Psoas muscle (tissue), 8 donors: ENCODE data around the gene RBP3. TPM values are rescaled to one million over a fixed set of nuclear protein-coding genes. Genes with fewer than 3 reads are reported as not detected.

Experiments
- ATAC-seq, 4 donors: fragments of 200-7000 bp; cut with Tn5 transposase; one replicate each; pipeline ENCODE4 v1.9.1; 2020; ENCODE audit warnings: moderate library complexity in 3 of 4, mild to moderate bottlenecking in 2 of 4
- DNase-seq, 2 donors: peaks; one replicate each; pipeline ENCODE4 v3.0.0-alpha.2; 2020
- H3K27ac ChIP-seq: fragments of 200-600 bp; one replicate; pipeline ENCODE4 v1.8.0; 2022
- H3K27me3 ChIP-seq, 3 donors: fragments of 200-600 bp in 1 of 3; one replicate each; pipeline versions ENCODE4 v1.6.1 to v1.8.0; 2013 to 2022; ENCODE audit warnings: low read length in 2 of 3, mild to moderate bottlenecking in 2 of 3, moderate library complexity in 1 of 3; ENCODE audit not compliant: insufficient read depth in 3 of 3
- H3K36me3 ChIP-seq, 2 donors: fragments of 200-600 bp in 1 of 2; one replicate each; pipeline versions ENCODE4 v1.6.1 to v1.8.0; 2013 to 2022; ENCODE audit warnings: low read depth in 1 of 2, mild to moderate bottlenecking in 1 of 2, moderate library complexity in 1 of 2; ENCODE audit not compliant: insufficient read depth in 1 of 2
- H3K4me1 ChIP-seq: fragments of 200-600 bp; one replicate; pipeline ENCODE4 v1.8.0; 2022
- H3K4me3 ChIP-seq: fragments of 200-600 bp; one replicate; pipeline ENCODE4 v1.8.0; 2022; ENCODE audit warnings: mild to moderate bottlenecking
- H3K9me3 ChIP-seq: fragments of 200-600 bp; one replicate; pipeline ENCODE4 v1.8.0; 2022
- CTCF ChIP-seq: fragments of 200-600 bp; IDR thresholded peaks from one replicate; pipeline ENCODE4 v1.8.0; 2022; ENCODE audit warnings: antibody characterized with exemption
- WGBS, 3 donors: extraction: QIAGEN DNeasy Blood & Tissue Kit; methylation state at CpG; one replicate each; pipeline versions ENCODE4 v1.1.6 to v1.1.7; 2013; 5-methylcytosine and 5-hydroxymethylcytosine counted together
- intact Hi-C, 2 donors: fragments of 100-400 bp; cut with DNase I; formaldehyde crosslinking; loops; one replicate each; pipeline versions ENCODE4 v1.11.0 to v1.14.2; 2022
- polyA plus RNA-seq, 3 donors: library from polyadenylated mRNA; stranded (reverse); fragments of 200-250 nt; gene quantifications; one replicate each; pipeline ENCODE4 v1.2.3, GENCODE V29; 2013
- total RNA-seq, 4 donors: library from RNA; stranded (reverse); fragmentation: NEBNext Ultra II Directional in 2 of 4; extraction: Animal tissue kit (Norgen Biotek cat#: 25700) in 2 of 4; gene quantifications; one replicate each; pipeline versions ENCODE4 v1.2.1 to v1.2.4, GENCODE V29; 2021 to 2023
- donor health status: healthy with polysubstance abuse.
- donor health status: DM: no; HTN: no; CAD: no; lungs with moderate emphysema.
- donor health status: Bipolar disorder and iron deficiency.
- donor health status: healthy.
- donor health status: DM: yes; HTN: yes; CAD: no.
- donor health status: DM: no; HTN: no; CAD: no.
- donor health status: DM: no; HTN: no; CAD: no.
- donor health status: DM: yes; HTN: yes; CAD: no.

RBP3 gene
- total and polyA plus RNA-seq, 7 donors, result not detected

GRCh38 chr10:47365431-47366180 lies 17.4 kb downstream of the RBP3 start:
- no peak for TF ChIP-seq CTCF
- Histone ChIP-seq H3K36me3 (no peaks in the 10 kb centered on the region), H3K4me1 (no peaks in the 10 kb centered on the region), H3K27me3 (no peaks in the 10 kb centered on the region), H3K9me3 (no peaks in the 10 kb centered on the region), H3K4me3 (no peak overlapping the region), H3K27ac (no peak overlapping the region)
- intact Hi-C loops, result no loop called here
- ATAC-seq (no peak), DNase-seq (peak in 1 of 2 donors; percentile 23)
- 94 to 96% (median 95%) methylated on average over 9 of the region's 9 CpGs for WGBS, 3 donors

- no peak overlapping the region for H3K4me3 ChIP-seq
- no peak for TF ChIP-seq CTCF
- H3K36me3 ChIP-seq, result no peaks in the 10 kb centered on the region
- no peaks in the 10 kb centered on the region for H3K9me3 ChIP-seq
- intact Hi-C loops, result no loop called here
- H3K27ac ChIP-seq, result no peak overlapping the region
- ATAC-seq (no peak), DNase-seq (peak in 1 of 2 donors; percentile 7)
- no peaks in the 10 kb centered on the region for H3K27me3 ChIP-seq
- WGBS, 3 donors, result 82 to 85% (median 83%) methylated on average over 5 of the region's 5 CpGs
- H3K4me1 ChIP-seq, result no peaks in the 10 kb centered on the region
Measured at GRCh38 chr10:47366181-47366631, 18.0 kb downstream of the RBP3 start.

- Histone ChIP-seq H3K4me1 (no peaks in the 10 kb centered on the region), H3K27me3 (no peaks in the 10 kb centered on the region), H3K27ac (no peak overlapping the region), H3K36me3 (no peaks in the 10 kb centered on the region), H3K4me3 (no peak overlapping the region), H3K9me3 (no peaks in the 10 kb centered on the region)
- ATAC-seq, result no peak
- intact Hi-C loops, result no loop called here
- TF ChIP-seq CTCF, result no peak
- WGBS, 3 donors, result 89 to 91% (median 90%) methylated on average over 8 of the region's 8 CpGs
- DNase-seq, result peak in 1 of 2 donors; percentile 2
Measured at GRCh38 chr10:47366731-47367460, 18.7 kb downstream of the RBP3 start.

- Histone ChIP-seq H3K4me1 (no peaks in the 10 kb centered on the region), H3K27me3 (no peaks in the 10 kb centered on the region), H3K27ac (no peak overlapping the region), H3K4me3 (no peak overlapping the region), H3K9me3 (no peaks in the 10 kb centered on the region), H3K36me3 (no peaks in the 10 kb centered on the region)
- WGBS, 3 donors, result 93 to 96% (median 93%) methylated on average over 11 of the region's 11 CpGs
- ATAC-seq, result no peak
- TF ChIP-seq CTCF, result no peak
- peak in 1 of 2 donors; percentile 41 for DNase-seq
- intact Hi-C loops, result no loop called here
Measured at GRCh38 chr10:47367646-47368045, 19.5 kb downstream of the RBP3 start.
